Activated CD4-positive, CD25-positive, alpha-beta regulatory T cell treated with anti-CD3 and anti-CD28 coated beads, Interleukin-2, amount 50 U/mL, for 16 hours (primary cell): Measurements from ENCODE around the gene TRIM71.
"Not testable (repeated sequence)": the region's sequence is repeated elsewhere in the genome, so short reads cannot be mapped to it uniquely, and the experiment has no call there.

Experiments used
- DNase-seq: peaks from one replicate; pipeline ENCODE4 v3.0.0-alpha.2; 2020; ENCODE audit warnings: low read depth, low spot score

TRIM71 gene

GRCh38 chr3:32842987-32843386 is 25.2 kb downstream of the TRIM71 start:
- DNase-seq, result no peak

- no peak for DNase-seq
Measured at GRCh38 chr3:32843510-32844321, 25.9 kb downstream of the TRIM71 start.

- DNase-seq, result no peak
Measured at GRCh38 chr3:32844322-32844654, 26.5 kb downstream of the TRIM71 start.

- no peak for DNase-seq
Measured at GRCh38 chr3:32844914-32845313, 27.1 kb downstream of the TRIM71 start.

- DNase-seq, result not testable (repeated sequence)
Measured at GRCh38 chr3:32845546-32845945, 27.7 kb downstream of the TRIM71 start.

GRCh38 chr3:32847045-32847444 is 29.2 kb downstream of the TRIM71 start:
- not testable (repeated sequence) for DNase-seq

GRCh38 chr3:32847528-32847927 is 29.7 kb downstream of the TRIM71 start:
- DNase-seq, result no peak

- no peak for DNase-seq
Measured at GRCh38 chr3:32848215-32848614, 30.4 kb downstream of the TRIM71 start.

- no peak for DNase-seq
Measured at GRCh38 chr3:32849046-32849445, 31.2 kb downstream of the TRIM71 start.

- DNase-seq, result no peak
Measured at GRCh38 chr3:32850226-32850625, 32.4 kb downstream of the TRIM71 start.

GRCh38 chr3:32850636-32851035 is 32.8 kb downstream of the TRIM71 start:
- DNase-seq, result no peak

- DNase-seq, result no peak
Measured at GRCh38 chr3:32852146-32852545, 34.3 kb downstream of the TRIM71 start.

- DNase-seq, result no peak
Measured at GRCh38 chr3:32855350-32855953, 37.7 kb downstream of the TRIM71 start.

GRCh38 chr3:32856355-32856889 is 38.6 kb downstream of the TRIM71 start:
- DNase-seq, result no peak

- DNase-seq, result no peak
Measured at GRCh38 chr3:32856901-32857507, 39.2 kb downstream of the TRIM71 start.

- no peak for DNase-seq
Measured at GRCh38 chr3:32857921-32858320, 40.1 kb downstream of the TRIM71 start.

GRCh38 chr3:32859604-32860237 is 41.9 kb downstream of the TRIM71 start:
- DNase-seq, result no peak

GRCh38 chr3:32860499-32860898 is 42.7 kb downstream of the TRIM71 start:
- no peak for DNase-seq

- DNase-seq, result no peak
Measured at GRCh38 chr3:32861681-32862080, 43.9 kb downstream of the TRIM71 start.

GRCh38 chr3:32862247-32862935 is 44.6 kb downstream of the TRIM71 start:
- no peak for DNase-seq

GRCh38 chr3:32862936-32863487 is 45.2 kb downstream of the TRIM71 start:
- no peak for DNase-seq
